Esophagus mucosa (tissue), 1 donor: ENCODE results near the gene KIF7. TPM values are rescaled to one million over a fixed set of nuclear protein-coding genes. Genes with fewer than 3 reads are reported as not detected.
"Not testable (repeated sequence)": the region's sequence is repeated elsewhere in the genome, so short reads cannot be mapped to it uniquely, and the experiment has no call there.

ENCODE experiments used
- ATAC-seq: fragments of 200-7000 bp; cut with Tn5 transposase; one replicate; pipeline ENCODE4 v1.9.1; 2020
- total RNA-seq: library from RNA; stranded (reverse); gene quantifications from one replicate; pipeline ENCODE4 v1.2.4, GENCODE V29; 2023
- donor health status: DM: yes; HTN: yes; CAD: no.

Gene KIF7, protein sequence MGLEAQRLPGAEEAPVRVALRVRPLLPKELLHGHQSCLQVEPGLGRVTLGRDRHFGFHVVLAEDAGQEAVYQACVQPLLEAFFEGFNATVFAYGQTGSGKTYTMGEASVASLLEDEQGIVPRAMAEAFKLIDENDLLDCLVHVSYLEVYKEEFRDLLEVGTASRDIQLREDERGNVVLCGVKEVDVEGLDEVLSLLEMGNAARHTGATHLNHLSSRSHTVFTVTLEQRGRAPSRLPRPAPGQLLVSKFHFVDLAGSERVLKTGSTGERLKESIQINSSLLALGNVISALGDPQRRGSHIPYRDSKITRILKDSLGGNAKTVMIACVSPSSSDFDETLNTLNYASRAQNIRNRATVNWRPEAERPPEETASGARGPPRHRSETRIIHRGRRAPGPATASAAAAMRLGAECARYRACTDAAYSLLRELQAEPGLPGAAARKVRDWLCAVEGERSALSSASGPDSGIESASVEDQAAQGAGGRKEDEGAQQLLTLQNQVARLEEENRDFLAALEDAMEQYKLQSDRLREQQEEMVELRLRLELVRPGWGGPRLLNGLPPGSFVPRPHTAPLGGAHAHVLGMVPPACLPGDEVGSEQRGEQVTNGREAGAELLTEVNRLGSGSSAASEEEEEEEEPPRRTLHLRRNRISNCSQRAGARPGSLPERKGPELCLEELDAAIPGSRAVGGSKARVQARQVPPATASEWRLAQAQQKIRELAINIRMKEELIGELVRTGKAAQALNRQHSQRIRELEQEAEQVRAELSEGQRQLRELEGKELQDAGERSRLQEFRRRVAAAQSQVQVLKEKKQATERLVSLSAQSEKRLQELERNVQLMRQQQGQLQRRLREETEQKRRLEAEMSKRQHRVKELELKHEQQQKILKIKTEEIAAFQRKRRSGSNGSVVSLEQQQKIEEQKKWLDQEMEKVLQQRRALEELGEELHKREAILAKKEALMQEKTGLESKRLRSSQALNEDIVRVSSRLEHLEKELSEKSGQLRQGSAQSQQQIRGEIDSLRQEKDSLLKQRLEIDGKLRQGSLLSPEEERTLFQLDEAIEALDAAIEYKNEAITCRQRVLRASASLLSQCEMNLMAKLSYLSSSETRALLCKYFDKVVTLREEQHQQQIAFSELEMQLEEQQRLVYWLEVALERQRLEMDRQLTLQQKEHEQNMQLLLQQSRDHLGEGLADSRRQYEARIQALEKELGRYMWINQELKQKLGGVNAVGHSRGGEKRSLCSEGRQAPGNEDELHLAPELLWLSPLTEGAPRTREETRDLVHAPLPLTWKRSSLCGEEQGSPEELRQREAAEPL (N-terminal part only)
- 0.60 TPM for total RNA-seq

DNA sequence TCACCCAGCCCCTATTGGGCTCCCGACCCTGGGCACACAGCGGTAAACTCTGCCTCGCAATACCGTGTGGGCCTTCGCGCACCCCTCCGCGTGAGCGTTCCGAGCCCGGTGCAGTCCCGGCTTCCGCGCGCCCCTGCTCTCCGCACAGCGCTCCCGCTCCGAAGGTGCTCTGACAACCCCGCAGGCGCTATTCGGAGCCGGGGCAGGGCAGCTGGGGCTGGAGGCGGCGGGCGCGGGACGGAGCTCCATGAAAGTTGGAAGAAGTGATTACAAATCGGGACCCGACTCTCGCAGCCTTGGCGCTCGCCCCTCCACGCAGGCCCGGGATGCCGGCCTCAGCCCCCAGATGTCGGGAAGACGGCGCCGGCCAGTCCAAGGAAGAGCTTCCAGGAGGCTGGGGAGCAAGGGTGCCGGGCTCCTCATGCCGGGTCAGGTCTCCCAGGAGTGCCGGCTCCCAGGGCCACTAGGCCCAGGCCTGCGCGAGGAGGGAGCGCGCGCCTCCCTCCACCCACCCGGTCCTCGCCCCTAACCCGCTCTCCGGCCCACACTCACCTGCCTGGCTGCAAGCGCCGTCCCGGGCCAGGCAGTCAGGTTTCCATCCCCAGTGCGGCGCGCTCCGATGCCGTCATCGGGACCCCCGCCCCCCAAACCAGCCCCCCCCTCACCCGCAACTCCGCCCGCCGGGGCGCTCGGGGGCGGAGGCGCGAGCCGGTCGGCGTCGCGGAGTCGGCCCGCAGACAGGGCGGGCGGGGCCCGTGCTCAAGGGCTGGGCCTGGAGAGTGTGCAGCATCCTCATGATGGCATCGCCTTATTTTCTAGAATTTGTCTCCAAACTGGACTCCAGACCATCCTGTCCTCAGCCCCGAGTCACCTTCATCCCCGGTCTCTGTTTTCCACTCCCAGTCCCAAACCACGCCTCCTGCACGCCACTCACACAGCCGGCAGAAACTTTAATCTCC lies at the start of gene KIF7:
TSS of gene KIF7 (minus strand) at position 621 of the 959 bp plus-strand sequence. CDS start 2,537 bp downstream, outside the sequence.
- ATAC-seq, result peak; percentile 68

DNA sequence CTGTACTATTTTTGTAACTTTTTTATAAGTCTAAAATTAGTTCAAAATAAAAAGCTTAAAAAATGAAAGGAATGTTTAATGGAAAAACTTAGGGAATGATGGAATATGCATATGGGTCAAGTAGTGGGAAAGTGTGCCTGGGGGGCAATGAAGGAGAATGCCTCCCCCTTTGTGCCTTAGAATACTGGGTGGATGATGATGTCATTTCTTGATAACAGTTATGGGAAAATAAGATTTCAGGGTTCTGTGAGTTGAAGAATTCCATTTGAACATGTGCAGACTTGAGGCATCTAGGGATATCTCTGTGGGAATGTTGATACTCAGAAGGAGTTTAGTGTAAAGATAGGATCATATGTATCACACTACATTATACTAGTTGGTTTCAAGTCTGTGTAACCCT lies 49.1 kb upstream of the KIF7 start:
- ATAC-seq, result no peak

DNA sequence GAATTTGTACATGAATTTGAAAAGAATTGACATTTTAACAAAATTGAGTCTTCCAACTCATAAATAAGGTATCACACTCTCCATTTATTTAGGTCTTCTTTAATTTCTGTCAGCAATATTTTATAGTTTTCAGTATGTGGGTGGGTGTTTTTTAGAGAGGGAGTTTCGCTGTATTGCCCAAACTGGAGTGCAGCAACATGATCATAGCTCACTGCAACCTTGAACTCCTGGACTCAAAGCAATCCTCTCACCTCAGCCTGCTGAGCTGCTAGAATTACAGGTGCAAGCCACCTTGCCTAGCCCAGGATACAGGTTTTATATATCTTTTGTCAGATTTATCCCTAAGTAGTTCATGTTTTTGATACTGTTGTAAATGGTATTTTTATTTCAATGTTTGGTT lies 39.9 kb upstream of the KIF7 start:
- ATAC-seq, result no peak

DNA sequence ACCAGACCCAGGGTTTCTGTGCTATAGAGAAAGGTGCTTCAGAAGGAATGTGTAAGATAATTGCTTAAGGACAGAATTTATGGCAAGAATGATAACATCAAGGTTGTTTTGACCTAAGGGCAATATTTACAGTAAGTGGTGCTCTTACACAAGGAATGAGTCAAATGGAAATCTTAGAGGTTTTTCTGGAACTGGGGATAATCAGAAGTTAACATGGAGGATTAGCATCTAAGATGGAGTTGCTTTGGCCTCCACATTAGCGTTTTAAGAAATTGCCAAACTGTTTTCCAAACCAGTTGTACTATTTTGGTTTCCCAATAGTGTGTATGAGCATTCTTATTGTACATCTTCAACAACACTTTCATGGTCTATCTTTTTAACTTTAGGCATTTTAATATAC lies 38.4 kb upstream of the KIF7 start:
- ATAC-seq, result no peak

DNA sequence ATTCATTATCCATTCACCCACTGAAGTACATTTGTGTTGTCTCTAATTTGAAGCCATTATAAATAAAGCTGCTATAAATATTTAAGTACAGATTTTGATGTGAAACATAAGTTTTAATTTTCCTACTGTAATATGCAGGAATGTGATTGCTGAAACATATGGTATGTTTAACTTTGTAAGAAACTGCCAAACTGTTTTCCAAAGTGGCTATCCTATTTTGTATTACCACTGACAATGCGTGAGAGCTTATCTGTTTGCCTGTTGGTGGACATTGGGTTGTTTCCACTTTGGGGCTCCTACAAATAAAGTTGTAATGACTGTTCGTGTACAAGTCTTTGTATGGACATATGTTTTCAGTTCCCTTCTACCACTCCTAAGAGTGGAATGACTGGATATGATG lies 37.8 kb upstream of the KIF7 start:
- no peak for ATAC-seq

DNA sequence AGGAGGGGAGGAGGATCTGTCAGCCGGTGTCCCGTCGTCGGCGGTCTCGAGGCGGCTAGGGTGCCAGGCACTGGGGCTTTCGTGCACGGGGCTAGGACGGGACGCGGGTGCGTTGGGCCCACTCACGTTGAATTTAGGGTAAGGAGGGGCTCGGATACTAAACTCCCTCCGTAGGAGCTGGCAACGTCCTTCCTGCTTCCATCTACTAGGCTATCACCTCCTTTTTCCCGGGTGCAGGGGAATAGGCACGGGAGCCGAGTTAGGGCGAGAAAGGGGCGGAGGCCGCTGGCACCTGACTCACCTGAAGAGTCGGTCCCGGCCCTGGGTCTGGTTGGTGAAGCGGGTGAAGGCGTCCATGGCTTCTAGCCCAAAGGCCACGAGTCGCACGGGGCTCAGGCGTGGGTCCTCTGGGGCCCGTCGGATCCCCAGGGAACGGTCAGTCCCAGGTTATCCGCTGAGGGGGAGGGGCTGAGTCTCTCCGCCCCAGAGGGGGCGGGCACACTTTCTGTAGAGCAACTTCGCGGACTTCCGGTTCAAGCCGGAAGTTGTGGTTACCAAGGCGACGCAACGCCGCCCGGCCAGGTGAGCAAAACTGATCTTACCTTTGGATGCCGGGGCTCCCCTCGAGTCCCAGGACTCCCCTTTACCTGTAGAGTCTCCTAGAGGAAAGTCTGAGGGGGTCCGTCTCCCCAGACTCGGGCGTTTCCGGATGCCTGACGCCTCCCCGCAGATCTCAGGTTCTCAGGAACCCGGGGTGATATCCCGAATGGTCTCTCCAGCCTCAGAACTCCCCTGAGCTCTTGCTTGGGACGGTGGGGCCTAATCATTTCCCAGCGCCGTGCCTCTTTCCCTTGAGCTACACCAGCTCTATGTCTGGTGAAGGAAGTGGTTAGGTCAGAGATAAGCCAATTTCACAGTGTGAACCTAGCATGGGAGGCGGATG lies 35.3 kb upstream of the KIF7 start, which contains the start of the genes PEX11A and WDR93:
TSS of gene PEX11A (minus strand) at position 479 of the 943 bp plus-strand sequence. CDS start at position 357, 122 bp downstream.
TSS of gene WDR93 (plus strand) at position 536 of the 943 bp plus-strand sequence. CDS start 10,936 bp downstream, outside the sequence.
- ATAC-seq, result peak; percentile 93

DNA sequence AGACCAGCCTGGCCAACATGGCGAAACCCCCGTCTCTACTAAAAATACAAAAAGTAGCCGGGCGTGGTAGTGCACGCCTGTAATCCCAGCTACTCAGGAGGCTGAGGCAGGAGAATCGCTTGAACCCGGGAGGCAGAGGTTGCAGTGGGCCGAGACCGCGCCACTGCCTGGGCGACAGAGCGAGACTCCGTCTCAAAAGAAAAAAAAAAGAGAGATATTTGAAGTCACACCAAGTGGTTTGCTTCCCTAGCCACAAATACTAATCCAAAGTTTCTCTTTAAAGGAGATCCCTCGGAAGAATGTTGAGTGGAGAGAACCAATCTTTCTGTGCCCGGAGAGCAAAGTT lies 34.6 kb upstream of the KIF7 start:
- not testable (repeated sequence) for ATAC-seq

DNA sequence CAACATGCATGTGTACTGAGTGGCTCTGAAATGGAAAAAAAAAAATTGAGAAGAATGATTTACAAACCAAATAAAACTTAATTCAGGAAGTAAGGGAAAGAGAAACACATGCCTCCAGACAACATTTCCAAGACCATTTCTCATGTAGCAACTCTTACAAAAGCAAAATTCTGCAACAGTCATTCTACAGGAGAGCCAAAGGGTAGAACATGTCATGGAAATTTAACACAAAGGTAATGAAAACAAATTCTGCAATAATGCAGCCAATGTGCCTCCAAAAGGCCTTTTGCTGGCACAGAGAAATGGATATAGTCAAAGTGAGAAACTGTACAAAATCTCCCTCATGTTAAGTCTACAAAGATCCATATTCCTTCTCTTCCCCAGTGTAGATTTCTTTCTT lies 31.3 kb upstream of the KIF7 start:
- ATAC-seq, result no peak

DNA sequence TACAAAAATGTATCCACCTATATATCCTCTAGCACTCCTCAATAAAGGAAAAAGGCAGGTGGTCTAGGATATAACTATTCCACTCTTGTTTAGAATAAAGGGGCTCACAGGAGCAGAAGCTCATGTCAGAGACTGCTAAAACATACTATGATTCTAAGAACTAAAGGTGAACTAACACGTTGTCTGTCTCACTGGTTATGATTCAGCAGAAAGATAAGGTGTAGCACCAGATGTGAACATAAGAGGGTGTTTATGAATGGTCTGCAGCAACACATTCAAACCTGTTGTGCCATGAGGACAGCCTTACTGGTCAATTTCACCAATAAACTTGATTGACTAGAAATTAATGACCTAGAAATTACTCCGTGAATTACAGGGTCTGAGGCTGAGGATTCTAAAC lies 30.7 kb upstream of the KIF7 start:
- no peak for ATAC-seq

DNA sequence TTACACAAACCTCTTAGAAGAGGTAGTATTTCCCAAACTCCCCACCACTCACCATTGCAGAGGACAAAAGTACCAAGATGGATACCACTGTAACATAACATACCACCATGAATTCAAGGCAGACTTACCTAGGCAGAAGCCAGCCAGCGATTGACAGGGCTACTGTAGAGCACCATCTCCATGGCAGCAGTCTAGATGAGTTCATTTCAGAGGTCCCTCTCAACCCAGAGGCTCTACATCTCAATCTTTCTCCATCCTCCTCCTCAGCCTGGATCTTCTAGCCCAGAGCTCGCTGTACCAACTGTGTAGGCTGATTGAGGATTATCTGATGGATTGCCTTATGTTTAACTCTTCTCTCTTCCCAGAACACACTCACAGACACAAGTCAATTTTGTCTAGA lies 25.9 kb upstream of the KIF7 start:
- no peak for ATAC-seq

DNA sequence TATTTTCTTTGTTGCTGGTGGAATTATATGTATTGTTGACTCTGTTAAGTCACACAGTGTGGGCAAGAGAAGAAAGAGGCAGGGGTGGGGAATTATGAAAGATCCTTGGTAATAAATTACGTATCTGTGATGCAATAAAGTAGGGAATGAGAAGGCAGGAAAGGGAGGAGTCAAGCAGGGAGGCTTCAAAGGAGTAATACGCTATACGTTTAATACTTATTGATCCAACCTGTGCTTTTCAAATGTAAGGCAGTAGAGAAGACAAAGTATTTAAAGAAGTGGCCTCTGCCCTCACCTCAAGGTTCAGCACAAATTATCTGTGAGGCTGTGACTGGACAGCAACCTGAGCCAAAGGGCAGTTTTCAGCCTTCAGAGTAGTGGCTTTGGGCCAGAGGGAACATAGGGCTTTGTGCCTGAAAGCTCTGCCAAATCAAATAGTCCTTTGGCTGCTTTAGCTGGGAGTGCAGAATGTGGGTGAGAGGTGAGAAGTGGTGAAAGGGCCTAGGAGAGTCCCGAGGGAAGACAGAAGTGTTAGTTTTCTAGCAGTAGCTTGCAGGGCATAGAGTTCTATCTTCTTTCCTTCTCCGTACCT lies 25.1 kb upstream of the KIF7 start:
- ATAC-seq, result peak; percentile 67

DNA sequence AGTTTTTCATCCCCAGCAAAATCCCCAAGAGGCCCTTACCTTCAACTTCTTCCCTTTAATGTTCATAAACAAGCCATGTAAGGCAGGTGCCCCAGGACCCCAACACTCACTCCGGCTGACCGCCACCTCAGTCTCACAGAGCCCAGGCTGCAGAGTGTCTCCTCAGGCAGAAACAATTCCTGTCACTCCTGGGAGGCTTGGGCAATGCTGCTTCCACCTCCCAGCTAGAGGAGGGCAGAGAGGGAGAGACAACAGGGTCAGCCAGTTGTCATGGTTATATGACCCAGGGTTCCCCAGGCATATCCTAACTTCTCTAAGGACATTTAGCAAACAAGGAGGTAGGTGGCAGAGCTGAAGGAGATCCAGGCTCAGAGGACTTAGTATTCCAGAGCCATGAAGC lies 23.9 kb upstream of the KIF7 start, which contains the start of gene PLIN1:
TSS of gene PLIN1 (minus strand) at position 156 of the 400 bp plus-strand sequence. CDS start 1,878 bp downstream, outside the sequence.
- no peak for ATAC-seq

DNA sequence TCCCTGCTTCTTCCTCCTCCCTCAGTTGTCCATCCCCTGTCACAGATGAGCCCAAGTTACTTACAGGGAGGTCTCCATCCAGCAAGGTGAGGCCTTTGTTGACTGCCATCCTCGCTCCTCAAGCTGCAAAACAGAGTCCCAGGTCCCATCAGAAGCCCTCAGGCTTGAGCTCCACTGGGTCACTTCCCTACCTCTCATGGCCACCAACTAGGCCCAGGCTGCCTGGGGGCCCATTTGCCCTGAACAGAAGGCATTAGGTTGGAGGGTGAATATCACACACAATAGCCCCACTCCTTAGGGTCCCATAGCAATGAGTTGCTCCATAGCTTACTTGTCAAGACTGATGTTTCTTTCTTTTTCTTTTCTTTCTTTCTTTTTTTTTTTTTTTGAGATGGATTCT lies 22.1 kb upstream of the KIF7 start:
- no peak for ATAC-seq

DNA sequence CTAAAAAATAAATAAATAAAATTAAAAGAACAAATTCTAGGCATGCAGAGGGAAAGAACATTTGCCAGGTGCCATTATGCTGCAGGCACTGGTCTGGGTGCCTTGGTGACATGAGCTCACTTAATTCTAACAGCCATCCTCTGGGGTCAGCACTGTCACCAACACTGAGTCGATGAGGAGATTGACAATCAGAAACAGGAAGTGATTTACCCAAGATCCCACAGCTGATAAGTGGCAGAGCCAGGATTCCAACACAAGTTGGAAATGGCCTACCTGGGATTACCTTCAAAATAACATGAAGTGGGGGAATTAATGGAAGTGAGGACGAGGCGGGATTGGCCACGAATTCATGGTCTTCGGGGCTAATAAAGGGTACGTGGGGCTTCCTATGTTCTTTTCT lies 20.3 kb upstream of the KIF7 start:
- no peak for ATAC-seq

DNA sequence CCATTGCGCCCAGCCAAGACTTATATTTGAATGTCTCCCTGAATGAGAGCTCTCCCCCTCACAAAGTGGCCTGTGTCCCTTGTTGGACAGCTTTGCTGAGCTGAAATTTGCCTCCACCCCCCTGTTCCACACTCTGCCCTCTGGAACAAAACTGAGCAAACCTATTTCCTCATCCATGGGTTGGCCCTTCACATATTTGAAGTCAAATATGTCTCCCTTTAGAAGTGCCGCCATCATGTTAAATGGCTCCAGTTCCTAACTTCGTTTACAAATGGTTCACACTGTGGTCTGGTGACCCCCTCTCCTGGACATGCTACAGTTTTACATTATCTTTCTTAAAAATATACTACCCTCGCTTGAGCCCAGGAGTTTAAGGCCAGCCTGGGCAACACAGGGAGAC lies 19.3 kb upstream of the KIF7 start:
- no peak for ATAC-seq

DNA sequence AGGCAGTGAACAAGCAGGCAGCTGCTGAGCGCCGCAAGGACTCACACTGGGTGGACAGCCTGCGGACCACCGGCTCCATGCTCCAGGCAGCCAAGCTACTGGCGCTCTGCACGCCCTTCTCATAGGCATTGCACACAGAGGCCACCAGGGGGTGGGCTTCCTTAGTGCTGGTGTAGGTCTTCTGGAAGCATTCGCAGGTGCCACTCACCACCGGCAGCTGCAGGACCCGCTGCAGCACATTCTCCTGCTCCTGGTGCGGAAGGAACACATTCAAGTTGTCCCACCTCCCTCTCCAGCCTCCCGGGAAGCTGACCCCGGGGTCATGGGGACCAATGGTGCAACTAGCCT lies 17.9 kb upstream of the KIF7 start:
- no peak for ATAC-seq

DNA sequence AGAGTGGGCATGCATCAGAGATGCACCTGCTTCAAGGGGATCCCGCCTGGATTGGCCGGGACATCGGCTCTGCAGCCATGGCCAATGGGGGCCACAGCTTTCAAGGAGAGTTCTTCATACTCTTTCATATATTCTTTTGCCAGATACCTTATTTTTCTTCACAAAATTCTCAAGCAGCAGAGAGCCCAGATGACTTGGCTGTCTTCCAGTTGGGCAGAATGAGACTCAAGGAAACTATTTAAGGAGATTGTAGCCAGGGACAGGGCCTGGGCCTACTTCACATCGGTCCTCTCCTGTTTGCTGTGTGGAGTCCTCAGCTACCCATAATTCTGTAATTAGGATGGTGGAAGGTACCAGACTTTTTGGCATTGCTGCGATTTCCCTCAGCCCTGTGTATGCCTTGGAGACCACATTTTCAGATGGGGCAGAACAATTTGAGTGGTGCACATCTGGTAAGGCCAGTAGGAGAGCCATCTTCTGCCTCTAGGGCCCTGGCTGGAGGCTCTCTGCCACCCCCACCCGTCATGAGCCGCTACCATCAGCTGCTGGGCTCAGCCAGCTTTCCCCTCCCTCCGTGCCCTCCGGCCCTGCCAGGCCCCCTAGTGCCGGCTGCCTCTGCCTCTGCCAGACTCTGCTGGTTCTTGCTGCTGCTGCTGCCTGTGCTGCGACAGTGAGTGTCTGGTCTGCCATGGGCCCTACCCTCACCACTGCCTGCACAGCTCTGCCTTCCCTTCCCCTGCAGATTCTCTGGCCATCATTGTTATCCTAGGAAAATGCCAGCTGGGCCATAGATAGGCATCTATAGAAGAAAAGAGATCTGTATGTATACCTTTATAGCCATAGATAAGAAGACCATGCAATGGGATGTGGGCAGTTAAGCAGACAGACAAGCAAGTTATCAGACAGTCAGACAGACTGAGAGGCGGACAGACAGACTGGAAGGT lies 17.2 kb upstream of the KIF7 start:
- ATAC-seq, result no peak

DNA sequence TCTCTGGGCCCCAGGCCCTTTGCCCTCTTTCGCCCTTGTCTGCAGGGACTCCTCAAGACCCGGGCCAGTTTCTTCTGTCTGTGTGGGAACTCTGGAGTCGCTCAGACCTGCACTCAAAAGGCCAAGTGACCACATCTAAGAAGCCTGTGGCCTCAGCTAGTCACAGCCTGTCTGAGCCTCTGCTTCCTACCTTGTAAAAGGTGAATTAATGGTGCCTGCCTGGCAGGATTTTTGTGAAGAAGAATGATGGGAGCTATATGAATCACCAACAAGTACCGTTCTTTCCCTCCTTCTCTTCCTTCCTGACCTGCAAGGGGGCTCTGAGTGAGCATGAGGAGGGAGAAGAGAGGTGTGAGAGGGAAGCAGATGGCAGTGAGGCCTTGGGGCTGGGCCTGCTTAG lies 16.4 kb upstream of the KIF7 start:
- ATAC-seq, result no peak
